CD4-positive, alpha-beta T cell (primary cell): Measurements from ENCODE around the gene F12. TPM values are rescaled to one million over a fixed set of nuclear protein-coding genes. Genes with fewer than 3 reads are reported as not detected.
A peak's percentile ranks its signal among the peaks of the same experiment; 100 is the strongest.

Experiments used
- ATAC-seq: fragments of 200-7000 bp; cut with Tn5 transposase; one replicate; pipeline ENCODE4 v1.10.0; 2022; ENCODE audit warnings: mild to moderate bottlenecking; ENCODE audit not compliant: poor library complexity
- CTCF ChIA-PET: fragments of 350-600 bp; sonication (Branson Sonifier 250); formaldehyde crosslinking; loops from one replicate; lab custom pipeline; 2021; ENCODE audit warnings: antibody characterized with exemption, inconsistent platforms; lab: Charles Lee
- POLR2A ChIA-PET: fragments of 350-600 bp; sonication (Branson Sonifier 250); formaldehyde crosslinking; loops from one replicate; lab custom pipeline; 2021; ENCODE audit warnings: antibody characterized with exemption, inconsistent platforms; lab: Charles Lee
- DNase-seq, 14 experiments: peaks; one replicate each; pipeline ENCODE4 v3.0.0-alpha.2; 2013 to 2020; ENCODE audit warnings: mixed read lengths in 2 of 14
- H3K27ac ChIP-seq, 2 donors: one replicate each; pipeline versions ENCODE4 v1.5.1 to v1.7.0; 2013; ENCODE audit warnings: low read length in 2 of 2, low read depth in 1 of 2, mild to moderate bottlenecking in 1 of 2
- H3K27me3 ChIP-seq, 2 experiments: 1 replicate in 1 of 2; 2 replicates in 1 of 2; pipeline versions ENCODE4 v1.6.1 to v1.7.0; 2013; ENCODE audit warnings: low read length in 2 of 2, control low read depth in 1 of 2, mild to moderate bottlenecking in 1 of 2, moderate library complexity in 1 of 2; ENCODE audit not compliant: insufficient read depth in 2 of 2, control insufficient read depth in 1 of 2
- H3K36me3 ChIP-seq: one replicate; pipeline ENCODE4 v1.6.1; 2013; ENCODE audit warnings: low read length, control low read depth; ENCODE audit not compliant: insufficient read depth
- H3K4me1 ChIP-seq: one replicate; pipeline ENCODE4 v1.6.1; 2013; ENCODE audit warnings: low read length, control low read depth; ENCODE audit not compliant: insufficient read depth
- H3K4me3 ChIP-seq: one replicate; pipeline ENCODE4 v1.5.1; 2013; ENCODE audit warnings: mild to moderate bottlenecking, low read length, moderate library complexity
- H3K9me3 ChIP-seq, 2 experiments: 1 replicate in 1 of 2; 2 replicates in 1 of 2; pipeline versions ENCODE4 v1.6.1 to v1.7.0; 2013; ENCODE audit warnings: low read length in 2 of 2, mild to moderate bottlenecking in 2 of 2, control low read depth in 1 of 2, moderate library complexity in 1 of 2; ENCODE audit not compliant: control insufficient read depth in 1 of 2, insufficient read depth in 1 of 2
- H3K27ac Mint-ChIP-seq: one replicate; pipeline ENCODE4 v1.8.0; 2020; ENCODE audit warnings: mixed read lengths
- H3K27me3 Mint-ChIP-seq: one replicate; pipeline ENCODE4 v1.8.0; 2021; ENCODE audit warnings: mixed read lengths
- H3K36me3 Mint-ChIP-seq: one replicate; pipeline ENCODE4 v1.8.0; 2021; ENCODE audit warnings: low read depth, mixed read lengths
- H3K4me1 Mint-ChIP-seq: one replicate; pipeline ENCODE4 v1.8.0; 2021; ENCODE audit warnings: low read depth, mixed read lengths
- H3K4me3 Mint-ChIP-seq: one replicate; pipeline ENCODE4 v1.8.0; 2020; ENCODE audit warnings: mild to moderate bottlenecking, mixed read lengths
- H3K9me3 Mint-ChIP-seq: one replicate; pipeline ENCODE4 v1.8.0; 2020; ENCODE audit warnings: mixed read lengths
- intact Hi-C, 2 experiments: fragments of 100-400 bp; cut with DNase I in 1 of 2; cut with micrococcal nuclease in 1 of 2; formaldehyde crosslinking; loops; one replicate each; pipeline versions ENCODE4 v1.15.1 to v1.9.0; 2023 to 2025; cut with DNase I, micrococcal nuclease
- total RNA-seq, 174 experiments: library from RNA in 2 of 174; stranded (reverse) in 2 of 174; gene quantifications; one replicate each; pipeline ENCODE4 v1.2.3 and lab custom pipeline; 2021 to 2026
- TF ChIP-seq, protein P1 (sequence below): fragments of 200-600 bp; IDR thresholded peaks from one replicate; pipeline ENCODE4 v1.8.0; 2022; ENCODE audit warnings: antibody characterized with exemption, mild to moderate bottlenecking

The F12 gene
- total RNA-seq, 2 experiments from 2014 or later: 0.20 to 0.60 TPM

DNA sequence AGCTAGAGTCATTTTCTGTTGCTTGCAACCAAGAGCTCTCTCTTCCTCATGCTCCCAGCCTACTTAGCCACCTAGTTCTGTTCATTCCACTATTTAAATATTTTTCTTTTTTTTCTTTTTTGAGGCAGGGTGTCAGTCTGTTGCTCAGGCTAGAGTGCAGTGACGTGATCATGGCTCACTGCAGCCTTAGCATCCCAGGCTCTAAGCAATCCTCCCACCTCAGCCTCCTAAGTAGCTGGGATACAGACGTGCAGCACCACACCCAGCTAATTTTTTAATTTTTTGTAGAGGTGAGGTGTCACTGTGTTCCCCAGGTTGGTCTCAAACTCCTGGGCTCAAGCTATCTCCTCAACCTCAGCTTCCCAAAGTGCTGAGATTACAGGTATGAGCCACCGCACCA, 5.1 kb upstream of the F12 start:
- Histone ChIP-seq H3K4me1 (peaks cover 51% of the 10 kb centered on the region), H3K27ac (no peak overlapping the region), H3K27me3 (no peaks in the 10 kb centered on the region), H3K4me3 (no peak overlapping the region), H3K9me3 (no peaks in the 10 kb centered on the region), H3K36me3 (no peaks in the 10 kb centered on the region)
- ChIA-PET POLR2A (interaction anchor here (1.0 to 2.4 kb wide), 7 partner anchors 10 to 31 kb away, joined by 3 to 17 read pairs (median 9); partner anchors contain the start of gene GRK6), CTCF (interaction anchor here (0.6 to 4.8 kb wide), 3 partner anchors 10 to 164 kb away, joined by 3 to 27 read pairs (median 11); no protein-coding TSS in a partner anchor)
- Mint-ChIP-seq H3K4me1 (peaks cover 40% of the 10 kb centered on the region), H3K27ac (no peak overlapping the region), H3K4me3 (no peak overlapping the region), H3K27me3 (no peaks in the 10 kb centered on the region), H3K9me3 (no peaks in the 10 kb centered on the region), H3K36me3 (no peaks in the 10 kb centered on the region)
- TF ChIP-seq, protein P1, sequence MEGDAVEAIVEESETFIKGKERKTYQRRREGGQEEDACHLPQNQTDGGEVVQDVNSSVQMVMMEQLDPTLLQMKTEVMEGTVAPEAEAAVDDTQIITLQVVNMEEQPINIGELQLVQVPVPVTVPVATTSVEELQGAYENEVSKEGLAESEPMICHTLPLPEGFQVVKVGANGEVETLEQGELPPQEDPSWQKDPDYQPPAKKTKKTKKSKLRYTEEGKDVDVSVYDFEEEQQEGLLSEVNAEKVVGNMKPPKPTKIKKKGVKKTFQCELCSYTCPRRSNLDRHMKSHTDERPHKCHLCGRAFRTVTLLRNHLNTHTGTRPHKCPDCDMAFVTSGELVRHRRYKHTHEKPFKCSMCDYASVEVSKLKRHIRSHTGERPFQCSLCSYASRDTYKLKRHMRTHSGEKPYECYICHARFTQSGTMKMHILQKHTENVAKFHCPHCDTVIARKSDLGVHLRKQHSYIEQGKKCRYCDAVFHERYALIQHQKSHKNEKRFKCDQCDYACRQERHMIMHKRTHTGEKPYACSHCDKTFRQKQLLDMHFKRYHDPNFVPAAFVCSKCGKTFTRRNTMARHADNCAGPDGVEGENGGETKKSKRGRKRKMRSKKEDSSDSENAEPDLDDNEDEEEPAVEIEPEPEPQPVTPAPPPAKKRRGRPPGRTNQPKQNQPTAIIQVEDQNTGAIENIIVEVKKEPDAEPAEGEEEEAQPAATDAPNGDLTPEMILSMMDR: no peak
- ATAC-seq: no peak
- intact Hi-C loops: no loop called here
- no peak for DNase-seq

DNA sequence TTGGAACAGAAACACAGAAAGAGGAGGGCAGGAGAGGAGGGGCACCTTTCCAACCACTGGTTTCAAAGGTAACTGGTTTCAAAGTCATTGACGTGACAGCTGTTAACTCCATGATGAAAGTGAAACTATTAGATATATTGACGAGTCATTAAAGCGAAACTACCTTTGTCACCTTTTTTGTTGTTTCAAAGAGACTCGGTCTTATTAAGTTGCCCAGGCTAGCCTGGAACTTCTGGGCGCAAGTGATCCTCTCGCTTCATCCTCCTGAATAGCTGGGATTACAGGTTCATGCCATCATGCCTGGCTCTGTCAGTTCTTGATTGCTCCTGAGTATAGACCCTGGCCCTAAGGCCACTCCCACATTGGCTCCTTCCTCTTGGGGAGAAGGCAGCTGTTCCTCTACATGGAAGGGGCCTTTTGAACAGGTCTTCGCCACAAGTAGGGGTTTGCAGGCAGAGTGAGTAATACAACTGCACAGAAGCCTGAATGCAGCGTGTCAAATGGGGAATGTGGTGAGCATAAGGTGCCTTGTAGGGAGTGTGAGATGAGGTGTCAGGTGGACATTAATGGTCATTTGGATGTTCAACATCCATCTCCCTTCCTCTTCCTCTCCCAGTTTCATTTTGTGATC, 3.4 kb upstream of the F12 start:
- peak overlapping the region; percentile 28 for H3K4me3 ChIP-seq
- ATAC-seq: peak; percentile 61
- H3K4me1 ChIP-seq: peaks cover 51% of the 10 kb centered on the region

DNA sequence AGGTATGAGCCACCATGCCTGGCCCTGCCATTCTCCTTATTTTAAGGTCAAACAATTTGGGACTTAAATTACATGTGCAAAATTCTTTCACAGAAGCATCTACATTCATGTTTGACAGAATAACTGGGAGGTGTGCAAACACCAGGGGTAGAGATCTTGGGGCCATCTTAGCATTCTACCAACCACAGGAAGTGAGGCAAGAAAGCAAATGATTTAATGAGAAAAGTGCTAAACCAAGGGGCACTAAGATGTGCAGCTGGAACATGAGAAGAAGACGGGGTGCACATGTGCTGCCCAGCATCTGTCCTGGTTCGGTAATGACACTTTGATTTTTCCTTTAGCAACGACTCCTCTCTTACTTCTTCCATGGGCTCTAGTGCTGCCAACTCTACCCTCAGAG, 1.2 kb upstream of the F12 start:
- ChIA-PET CTCF (no interaction called here), POLR2A (interaction anchor here (0.7 to 11.0 kb wide), 2 partner anchors 27 to 39 kb away, joined by 3 to 435 read pairs; partner anchors contain the start of gene PRR7)
- TF ChIP-seq, protein P1: no peak
- Histone ChIP-seq H3K4me3 (no peak overlapping the region), H3K27ac (no peak overlapping the region), H3K4me1 (peaks cover 47% of the 10 kb centered on the region), H3K9me3 (no peaks in the 10 kb centered on the region), H3K27me3 (no peaks in the 10 kb centered on the region), H3K36me3 (no peaks in the 10 kb centered on the region)
- H3K9me3 Mint-ChIP-seq: no peaks in the 10 kb centered on the region
- H3K4me1 Mint-ChIP-seq: peaks cover 38% of the 10 kb centered on the region
- H3K27ac Mint-ChIP-seq: no peak overlapping the region
- peak in 1 of 14 experiments; percentile 45 for DNase-seq
- H3K27me3 Mint-ChIP-seq: no peaks in the 10 kb centered on the region
- intact Hi-C loops: loop anchor here in 1 of 2 experiments (1.0 kb wide), 1 partner anchor 11 kb away; no protein-coding TSS in a partner anchor
- no peaks in the 10 kb centered on the region for H3K36me3 Mint-ChIP-seq
- ATAC-seq: no peak
- no peak overlapping the region for H3K4me3 Mint-ChIP-seq

More for the DNA sequence above, 3.4 kb upstream of the F12 start:
- POLR2A ChIA-PET: interaction anchor here (0.7 to 1.5 kb wide), 2 partner anchors 13 to 43 kb away, joined by 3 to 10 read pairs; partner anchors contain the start of gene GRK6
- H3K4me3 Mint-ChIP-seq: peak overlapping the region; percentile 48
- TF ChIP-seq, protein P1: no peak
- Histone ChIP-seq H3K27me3 (no peaks in the 10 kb centered on the region), H3K36me3 (no peaks in the 10 kb centered on the region), H3K27ac (no peak overlapping the region), H3K9me3 (no peaks in the 10 kb centered on the region)
- H3K9me3 Mint-ChIP-seq: no peaks in the 10 kb centered on the region
- H3K27ac Mint-ChIP-seq: peak overlapping the region; percentile 64
- peaks cover 45% of the 10 kb centered on the region for H3K4me1 Mint-ChIP-seq
- CTCF ChIA-PET: interaction anchor here (1.6 to 4.8 kb wide), 3 partner anchors 9 to 44 kb away, joined by 3 to 27 read pairs (median 11); no protein-coding TSS in a partner anchor
- H3K36me3 Mint-ChIP-seq: no peaks in the 10 kb centered on the region
- DNase-seq: peak in 3 of 14 experiments; percentile 73 to 85 (median 74)
- intact Hi-C loops: no loop called here
- H3K27me3 Mint-ChIP-seq: no peaks in the 10 kb centered on the region
